IMR-90 (cell line): ENCODE data around the gene SLC25A38. TPM values are rescaled to one million over a fixed set of nuclear protein-coding genes. Genes with fewer than 3 reads are reported as not detected.

ENCODE experiments used
- microRNA-seq, 2 experiments: library from miRNA; stranded (forward) in 1 of 2; unstranded in 1 of 2; fragments of 10-50 nt in 1 of 2; fragments of <30 nt in 1 of 2; gene quantifications in 1 of 2; microRNA quantifications in 1 of 2; one replicate each; pipeline versions ENCODE3 to v1.1.0; 2013 to 2020; ENCODE audit not compliant: insufficient read depth in 1 of 2, insufficient read length in 1 of 2, unreplicated experiment in 1 of 2
- polyA plus RNA-seq, 3 experiments: library from polyadenylated mRNA; depleted of rRNA; stranded (reverse); fragments of >200 nt; gene quantifications; 2 replicates each; pipeline ENCODE4 v1.2.3, GENCODE V29; 2012; ENCODE audit warnings: low replicate concordance in 1 of 3
- small RNA-seq, 5 experiments: library from RNA; depleted of rRNA; stranded (forward); fragments of <200 nt; gene quantifications; one replicate each; pipeline ENCODE3, GENCODE V24; 2012
- total RNA-seq: library from RNA; depleted of rRNA; stranded (reverse); fragments of >200 nt; gene quantifications from 2 replicates; pipeline ENCODE4 v1.2.3, GENCODE V29; 2012; rRNA removed

SLC25A38 gene
- total and polyA plus RNA-seq, 2 of the 4 experiments (the other 2 are of a cell fraction) = 17.4 to 22.6 TPM

Small RNA genes lying within 50 kb of the gene (microRNA-seq; reads per million reads assigned to microRNA genes)
- gene SNORA6 (ENCODE audit: insufficient read depth, insufficient read length) = not detected
- gene SNORA62 (ENCODE audit: insufficient read depth, insufficient read length) = not detected

Small RNA genes lying within 50 kb of the gene (small RNA-seq; reads per million reads assigned to genes)
- gene SNORA6 (0 reads per million in 5 experiments), gene SNORA62 (0 reads per million in 5 experiments)

Other genes with a start within 250 kb of the SLC25A38 start
- 22.8 TPM in 2 replicates for gene CSRNP1, start 229.8 kb upstream of the SLC25A38 start, total RNA-seq
- gene CSRNP1, start 229.8 kb upstream of the SLC25A38 start, polyA plus RNA-seq (2012; rRNA removed) = 16.5 and 23.1 TPM in 2 replicates
- under 0.01 TPM in 2 replicates for gene XIRP1, start 190.8 kb upstream of the SLC25A38 start, total RNA-seq
- gene XIRP1, start 190.8 kb upstream of the SLC25A38 start, polyA plus RNA-seq (2012; rRNA removed) = 0.03 and 0.07 TPM in 2 replicates
- gene CX3CR1, start 103.3 kb upstream of the SLC25A38 start, total RNA-seq = not detected in 2 replicates
- gene CX3CR1, start 103.3 kb upstream of the SLC25A38 start, polyA plus RNA-seq (2012; rRNA removed) = 0.03 TPM in 1 of 2 replicates, not detected in the other
- gene CCR8, start 53.7 kb upstream of the SLC25A38 start, total RNA-seq = not detected in 2 replicates
- not detected in 2 replicates for gene CCR8, start 53.7 kb upstream of the SLC25A38 start, polyA plus RNA-seq (2012; rRNA removed)
- 1,415 and 1,531 TPM in 2 replicates for gene RPSA, start 23.4 kb downstream of the SLC25A38 start, total RNA-seq
- gene RPSA, start 23.4 kb downstream of the SLC25A38 start, polyA plus RNA-seq (2012; rRNA removed) = 2,710 and 2,851 TPM in 2 replicates
- gene MOBP, start 84.3 kb downstream of the SLC25A38 start, total RNA-seq = not detected in 2 replicates
- gene MOBP, start 84.3 kb downstream of the SLC25A38 start, polyA plus RNA-seq (2012; rRNA removed) = not detected in 2 replicates